HEK293 (cell line): ENCODE measurements around the gene PRELID2.

ENCODE experiments used
- ZNF169 ChIP-seq: fragments of 450-650 bp; formaldehyde crosslinking; IDR thresholded peaks from 2 replicates; pipeline ENCODE4 v1.5.1; 2016; ENCODE audit warnings: missing biosample characterization, missing genetic modification characterization
- ZNF626 ChIP-seq: fragments of 450-650 bp; sonication (Bioruptor Pico); formaldehyde crosslinking; IDR thresholded peaks from 2 replicates; pipeline ENCODE4 v1.5.1; 2018; ENCODE audit warnings: missing biosample characterization, missing genetic modification characterization, inconsistent platforms

DNA sequence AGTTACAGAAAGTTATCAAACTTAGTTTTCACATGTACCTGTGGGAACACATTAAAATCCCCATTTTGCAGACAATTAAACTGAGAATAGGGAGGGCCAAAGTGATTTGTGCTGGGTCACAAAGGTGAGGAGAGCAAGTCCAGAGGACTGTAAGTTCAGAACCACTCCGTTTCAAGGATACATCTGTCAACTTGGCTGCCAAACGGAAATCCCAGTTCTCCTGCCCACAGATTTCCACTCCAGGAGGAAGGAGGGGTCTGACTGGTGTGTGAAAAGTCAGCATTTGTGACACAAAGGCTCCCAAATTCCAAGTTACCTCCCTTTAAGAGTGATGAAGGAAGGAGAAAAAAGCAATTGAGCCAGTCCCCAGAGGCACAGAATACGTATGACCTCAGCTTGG lies 42.3 kb downstream of the PRELID2 start:
- no peak for TF ChIP-seq ZNF626
- no peak for TF ChIP-seq ZNF169 (tag by site-specific recombination)
